GM10266 (cell line): ENCODE results near the gene BSCL2.
A peak's percentile ranks its signal among the peaks of the same experiment; 100 is the strongest.

Experiments used
- DNase-seq: peaks from one replicate; pipeline ENCODE4 v3.0.0; 2012; ENCODE audit errors: extremely low spot score
- TF ChIP-seq, protein P1 (sequence below): IDR thresholded peaks from 2 replicates; pipeline ENCODE4 v1.5.1; 2012; ENCODE audit warnings: mild to moderate bottlenecking, low read depth; ENCODE audit not compliant: control insufficient read depth, insufficient read depth; ENCODE audit errors: missing control alignments

BSCL2 gene

DNA sequence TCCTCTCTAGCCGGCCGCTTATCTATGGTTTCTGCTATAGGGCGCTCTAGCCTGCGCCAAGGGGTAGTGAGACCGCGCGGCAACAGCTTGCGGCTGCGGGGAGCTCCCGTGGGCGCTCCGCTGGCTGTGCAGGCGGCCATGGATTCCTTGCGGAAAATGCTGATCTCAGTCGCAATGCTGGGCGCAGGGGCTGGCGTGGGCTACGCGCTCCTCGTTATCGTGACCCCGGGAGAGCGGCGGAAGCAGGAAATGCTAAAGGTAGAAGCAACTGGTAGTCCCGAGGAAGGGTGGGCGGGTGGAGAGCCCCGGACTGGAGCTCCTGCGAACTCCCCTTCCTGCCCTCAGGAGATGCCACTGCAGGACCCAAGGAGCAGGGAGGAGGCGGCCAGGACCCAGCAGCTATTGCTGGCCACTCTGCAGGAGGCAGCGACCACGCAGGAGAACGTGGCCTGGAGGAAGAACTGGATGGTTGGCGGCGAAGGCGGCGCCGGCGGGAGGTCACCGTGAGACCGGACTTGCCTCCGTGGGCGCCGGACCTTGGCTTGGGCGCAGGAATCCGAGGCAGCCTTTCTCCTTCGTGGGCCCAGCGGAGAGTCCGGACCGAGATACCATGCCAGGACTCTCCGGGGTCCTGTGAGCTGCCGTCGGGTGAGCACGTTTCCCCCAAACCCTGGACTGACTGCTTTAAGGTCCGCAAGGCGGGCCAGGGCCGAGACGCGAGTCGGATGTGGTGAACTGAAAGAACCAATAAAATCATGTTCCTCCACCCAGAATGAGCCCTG lies 35.4 kb downstream of the BSCL2 start, which contains the start of the genes LBHD1 and UQCC3:
LBHD1 (minus strand) TSS at position 660 of the 782 bp plus-strand sequence. CDS start 2,236 bp downstream, outside the sequence.
UQCC3 (plus strand) TSS at position 66 of the 782 bp plus-strand sequence; CDS start at position 139, 73 bp downstream.
- TF ChIP-seq, protein P1, sequence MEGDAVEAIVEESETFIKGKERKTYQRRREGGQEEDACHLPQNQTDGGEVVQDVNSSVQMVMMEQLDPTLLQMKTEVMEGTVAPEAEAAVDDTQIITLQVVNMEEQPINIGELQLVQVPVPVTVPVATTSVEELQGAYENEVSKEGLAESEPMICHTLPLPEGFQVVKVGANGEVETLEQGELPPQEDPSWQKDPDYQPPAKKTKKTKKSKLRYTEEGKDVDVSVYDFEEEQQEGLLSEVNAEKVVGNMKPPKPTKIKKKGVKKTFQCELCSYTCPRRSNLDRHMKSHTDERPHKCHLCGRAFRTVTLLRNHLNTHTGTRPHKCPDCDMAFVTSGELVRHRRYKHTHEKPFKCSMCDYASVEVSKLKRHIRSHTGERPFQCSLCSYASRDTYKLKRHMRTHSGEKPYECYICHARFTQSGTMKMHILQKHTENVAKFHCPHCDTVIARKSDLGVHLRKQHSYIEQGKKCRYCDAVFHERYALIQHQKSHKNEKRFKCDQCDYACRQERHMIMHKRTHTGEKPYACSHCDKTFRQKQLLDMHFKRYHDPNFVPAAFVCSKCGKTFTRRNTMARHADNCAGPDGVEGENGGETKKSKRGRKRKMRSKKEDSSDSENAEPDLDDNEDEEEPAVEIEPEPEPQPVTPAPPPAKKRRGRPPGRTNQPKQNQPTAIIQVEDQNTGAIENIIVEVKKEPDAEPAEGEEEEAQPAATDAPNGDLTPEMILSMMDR, result no peak
- peak; percentile 84 for DNase-seq

DNA sequence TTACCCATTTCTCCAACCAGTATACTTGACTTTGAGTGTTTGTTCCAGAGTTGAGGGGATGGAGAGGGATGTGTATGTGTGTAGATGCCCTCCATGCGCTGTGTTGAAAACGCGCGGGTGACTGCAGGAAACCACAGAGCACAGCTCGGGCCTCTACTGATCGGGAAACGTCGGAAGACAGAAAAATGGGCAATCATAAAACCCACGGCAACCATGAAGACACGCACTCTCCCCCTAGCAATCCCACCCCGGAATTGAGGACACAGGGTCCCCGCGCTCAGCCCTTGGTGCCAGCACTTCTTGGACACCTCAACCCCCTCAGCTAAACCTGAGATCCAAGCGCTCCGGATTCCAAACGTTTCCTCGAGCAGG lies 36.0 kb downstream of the BSCL2 start:
- DNase-seq, result no peak
- TF ChIP-seq, protein P1, result no peak

DNA sequence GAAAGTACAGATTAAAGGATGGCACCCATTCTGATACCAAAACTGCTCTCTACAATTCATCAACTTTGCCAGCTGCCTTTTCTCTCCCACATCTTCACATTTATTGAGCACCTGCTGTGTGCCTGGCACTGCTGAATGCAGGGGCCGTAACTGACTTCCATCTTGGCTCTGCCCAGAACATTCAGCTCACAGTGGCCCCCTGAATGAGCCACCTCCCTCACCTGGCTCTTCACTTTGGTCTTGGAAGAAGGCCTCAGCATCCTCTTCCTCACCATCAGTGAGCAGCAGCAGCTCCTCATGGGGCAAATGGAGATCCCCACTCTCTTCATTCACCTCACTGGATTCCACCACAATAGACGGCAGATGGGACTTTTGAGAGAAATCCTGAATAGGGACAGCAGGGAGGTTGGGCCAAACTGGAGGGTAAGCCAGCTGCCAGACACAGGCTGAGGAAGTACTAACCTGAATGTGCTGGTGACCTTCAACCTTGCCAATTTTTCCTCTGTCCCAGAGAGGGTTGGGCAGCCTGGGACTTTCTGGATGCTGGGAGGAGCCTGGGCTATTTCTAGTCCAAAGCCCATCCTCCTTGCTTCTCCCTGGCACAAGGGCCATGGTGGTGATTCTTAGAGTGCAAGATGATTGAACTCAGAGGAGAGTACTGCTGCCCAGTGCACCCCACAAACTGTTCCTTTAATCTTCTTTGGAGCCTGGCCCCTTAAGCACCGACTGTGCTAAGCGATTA lies 37.6 kb downstream of the BSCL2 start:
- TF ChIP-seq, protein P1, result no peak
- DNase-seq, result no peak

DNA sequence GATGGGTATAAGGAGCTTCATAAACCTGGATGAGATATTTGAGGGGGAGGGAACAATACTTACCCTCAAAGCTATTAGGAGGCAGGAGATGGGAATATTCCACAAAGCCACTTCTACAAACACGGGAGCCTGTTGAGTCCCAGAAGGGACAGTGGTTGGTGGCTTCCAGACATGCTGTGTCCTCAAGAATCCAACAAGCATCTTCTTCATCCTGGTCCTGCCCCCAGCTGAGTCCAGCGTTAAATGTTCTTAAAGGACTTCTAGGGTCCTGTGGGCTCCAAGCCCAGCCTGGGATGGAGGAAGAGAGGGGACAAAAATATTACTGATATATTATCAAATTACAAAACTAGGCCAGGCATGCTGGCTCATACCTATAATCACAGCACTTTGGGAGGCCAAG lies 39.8 kb downstream of the BSCL2 start:
- no peak for DNase-seq

DNA sequence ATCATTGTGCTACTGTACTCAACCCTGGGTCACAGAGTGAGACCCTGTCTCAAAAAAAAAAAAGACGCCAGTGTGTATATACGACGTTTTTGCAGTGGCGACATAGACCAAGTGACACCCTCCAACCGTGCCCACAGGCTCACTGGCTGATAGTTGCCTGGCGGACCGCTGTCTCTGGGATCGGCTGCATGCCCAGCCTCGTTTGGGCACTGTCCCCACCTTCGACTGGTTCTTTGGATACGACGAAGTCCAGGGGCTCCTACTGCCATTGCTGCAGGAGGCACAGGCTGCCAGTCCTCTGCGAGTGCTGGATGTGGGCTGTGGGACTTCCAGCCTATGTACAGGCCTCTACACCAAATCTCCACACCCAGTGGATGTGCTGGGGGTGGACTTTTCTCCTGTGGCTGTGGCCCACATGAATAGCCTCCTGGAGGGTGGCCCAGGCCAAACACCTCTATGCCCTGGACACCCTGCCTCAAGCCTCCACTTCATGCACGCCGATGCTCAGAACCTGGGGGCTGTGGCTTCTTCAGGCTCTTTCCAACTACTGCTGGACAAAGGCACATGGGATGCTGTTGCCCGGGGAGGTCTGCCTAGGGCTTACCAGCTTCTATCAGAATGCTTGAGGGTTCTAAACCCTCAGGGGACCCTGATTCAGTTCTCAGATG lies 40.8 kb downstream of the BSCL2 start:
- TF ChIP-seq, protein P1, result no peak
- DNase-seq, result no peak

More for the DNA sequence above, 39.8 kb downstream of the BSCL2 start:
- TF ChIP-seq, protein P1, result no peak

DNA sequence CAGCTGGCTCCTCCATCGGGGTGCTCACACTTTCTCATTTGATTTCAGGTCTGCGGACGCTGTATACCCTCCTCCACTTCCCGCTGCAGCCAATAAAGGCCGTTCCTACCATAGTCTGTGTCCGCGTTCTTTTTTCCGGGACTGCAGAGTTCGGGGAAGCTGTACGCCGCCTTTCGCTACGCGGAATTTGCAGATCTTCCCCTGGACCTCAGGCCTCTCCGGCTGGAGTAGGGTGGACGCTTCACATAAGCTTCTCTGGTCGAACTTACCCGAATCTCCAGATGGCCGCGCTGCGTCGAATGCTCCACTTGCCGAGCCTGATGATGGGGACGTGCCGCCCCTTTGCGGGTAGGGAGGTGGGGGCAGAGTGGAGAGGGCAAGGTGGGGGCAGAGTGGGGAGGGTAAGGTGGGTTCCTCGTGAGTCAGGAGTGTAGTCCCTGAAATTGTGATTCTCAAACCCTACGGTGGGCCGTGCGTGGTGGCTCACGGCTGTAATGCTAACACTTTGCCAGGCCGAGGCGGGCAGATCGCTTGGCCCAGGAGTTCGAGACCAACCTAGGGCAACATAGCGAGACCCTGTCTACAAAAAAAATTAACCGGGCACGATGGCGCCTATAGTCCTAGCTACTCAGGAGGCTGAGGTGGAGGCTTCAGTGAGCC lies 41.5 kb downstream of the BSCL2 start:
- DNase-seq, result no peak
- TF ChIP-seq, protein P1, result no peak
